GM10248 (cell line): ENCODE measurements around the gene TMEM254.

ENCODE experiments used
- CTCF ChIA-PET: fragments of 300-600 bp; sonication (Branson Sonifier 250); formaldehyde crosslinking; extraction: SDS; loops from one replicate; lab custom pipeline; 2021; ENCODE audit warnings: antibody characterized with exemption; lab: Yijun Ruan, JAX
- POLR2A ChIA-PET: fragments of 350-650 bp; sonication (Branson Sonifier 250); formaldehyde crosslinking; extraction: SDS; loops from one replicate; lab custom pipeline; 2020; ENCODE audit warnings: antibody characterized with exemption; lab: Yijun Ruan, JAX
- DNase-seq: peaks from one replicate; pipeline ENCODE4 v3.0.0; 2012; ENCODE audit errors: extremely low spot score
- CTCF ChIP-seq: IDR thresholded peaks from 2 replicates; pipeline ENCODE4 v1.5.1; 2012; ENCODE audit warnings: mild to moderate bottlenecking, low read depth; ENCODE audit errors: extremely low read depth, missing control alignments, control extremely low read depth

The TMEM254 gene

GRCh38 chr10:80100116-80100515 lies 21.7 kb downstream of the TMEM254 start:
- DNase-seq = no peak
- CTCF ChIA-PET = no interaction called here
- TF ChIP-seq CTCF = no peak
- POLR2A ChIA-PET = no interaction called here

- no peak for DNase-seq
- no peak for TF ChIP-seq CTCF
- ChIA-PET POLR2A (no interaction called here), CTCF (no interaction called here)
Observed at GRCh38 chr10:80100861-80101695, 22.6 kb downstream of the TMEM254 start.

GRCh38 chr10:80104066-80104926 lies 25.8 kb downstream of the TMEM254 start:
- DNase-seq = peak; percentile 31
- TF ChIP-seq CTCF = no peak
- CTCF ChIA-PET = no interaction called here
- POLR2A ChIA-PET = no interaction called here

GRCh38 chr10:80108576-80109239 lies 30.2 kb downstream of the TMEM254 start:
- DNase-seq = no peak
- CTCF ChIA-PET = interaction anchor here (1.3 kb wide), 1 partner anchor 35 kb away, joined by 3 read pairs; no protein-coding TSS in a partner anchor
- TF ChIP-seq CTCF = no peak
- POLR2A ChIA-PET = no interaction called here

- no peak for DNase-seq
- ChIA-PET POLR2A (no interaction called here), CTCF (no interaction called here)
- TF ChIP-seq CTCF = no peak
Observed at GRCh38 chr10:80110986-80111385, 32.5 kb downstream of the TMEM254 start.

- DNase-seq = no peak
- POLR2A ChIA-PET = no interaction called here
- CTCF ChIA-PET = interaction anchor here (1.1 to 2.3 kb wide), 6 partner anchors 12 to 142 kb away, joined by 3 to 7 read pairs (median 6); no protein-coding TSS in a partner anchor
- no peak for TF ChIP-seq CTCF
Observed at GRCh38 chr10:80118669-80119068, 40.2 kb downstream of the TMEM254 start.
